Spinal cord (tissue), 10 donors: ENCODE results near the gene SGMS2. TPM values are rescaled to one million over a fixed set of nuclear protein-coding genes. Genes with fewer than 3 reads are reported as not detected.

ENCODE experiments used
- DNase-seq, 6 donors: peaks; one replicate each; pipeline versions ENCODE4 v3.0.0 to v3.0.0-alpha.2; 2013 to 2015; ENCODE audit warnings: low spot score in 6 of 6, low read depth in 4 of 6
- H3K27ac ChIP-seq: one replicate; pipeline ENCODE4 v1.5.1; 2013; ENCODE audit warnings: low read depth, low read length, control low read depth
- H3K27me3 ChIP-seq: one replicate; pipeline ENCODE4 v1.6.1; 2013; ENCODE audit warnings: low read length; ENCODE audit not compliant: control insufficient read depth, insufficient read depth
- H3K36me3 ChIP-seq: one replicate; pipeline ENCODE4 v1.6.1; 2013; ENCODE audit warnings: low read length; ENCODE audit not compliant: control insufficient read depth, insufficient read depth
- H3K4me1 ChIP-seq: one replicate; pipeline ENCODE4 v1.6.1; 2013; ENCODE audit warnings: low read length; ENCODE audit not compliant: control insufficient read depth, insufficient read depth
- H3K4me3 ChIP-seq: one replicate; pipeline ENCODE4 v1.5.1; 2013; ENCODE audit warnings: low read depth, low read length, control low read depth
- H3K9me3 ChIP-seq: one replicate; pipeline ENCODE4 v1.6.1; 2013; ENCODE audit warnings: low read length; ENCODE audit not compliant: control insufficient read depth, insufficient read depth
- WGBS: methylation state at CpG from one replicate; pipeline ENCODE4 v1.1.5; 2013; ENCODE audit warnings: missing lambda C conversion rate; ENCODE audit not compliant: insufficient coverage; 5-methylcytosine and 5-hydroxymethylcytosine counted together
- polyA plus RNA-seq, 2 donors: library from polyadenylated mRNA; unstranded; fragments of 120-200 nt; gene quantifications; one replicate each; pipeline ENCODE4 v1.2.1, GENCODE V29; 2013; ENCODE audit not compliant: insufficient read length in 2 of 2
- total RNA-seq, 2 donors: library from RNA; depleted of rRNA in 1 of 2; stranded (reverse); fragments of 120-200 nt in 1 of 2; fragments of >200 nt in 1 of 2; gene quantifications; one replicate each; pipeline versions ENCODE4 v1.2.3 to v1.2.4, GENCODE V29; 2013 to 2014
- donor health status: healthy.

The SGMS2 gene
- total and polyA plus RNA-seq, 4 donors, result 2.0 to 16.9 (median 9.1) TPM

GRCh38 chr4:107888237-107888636 lies 63.5 kb downstream of the SGMS2 start:
- H3K36me3 ChIP-seq, result no peaks in the 10 kb centered on the region
- no peaks in the 10 kb centered on the region for H3K27me3 ChIP-seq
- no peak for DNase-seq
- H3K4me3 ChIP-seq, result no peak overlapping the region
- no peaks in the 10 kb centered on the region for H3K4me1 ChIP-seq
- H3K27ac ChIP-seq, result no peak overlapping the region
- peaks cover 3% of the 10 kb centered on the region for H3K9me3 ChIP-seq
- WGBS, result no CpG with 5 or more reads among the region's 2 CpGs

- H3K4me3 ChIP-seq, result no peak overlapping the region
- 80% methylated on average over 2 of the region's 2 CpGs for WGBS
- peaks cover 3% of the 10 kb centered on the region for H3K9me3 ChIP-seq
- DNase-seq, result no peak
- no peaks in the 10 kb centered on the region for H3K36me3 ChIP-seq
- no peaks in the 10 kb centered on the region for H3K27me3 ChIP-seq
- H3K4me1 ChIP-seq, result no peaks in the 10 kb centered on the region
- no peak overlapping the region for H3K27ac ChIP-seq
Measured at GRCh38 chr4:107890779-107891178, 66.0 kb downstream of the SGMS2 start.

GRCh38 chr4:107891299-107891698 lies 66.6 kb downstream of the SGMS2 start:
- DNase-seq, result no peak
- no peaks in the 10 kb centered on the region for H3K36me3 ChIP-seq
- no peaks in the 10 kb centered on the region for H3K4me1 ChIP-seq
- no peak overlapping the region for H3K4me3 ChIP-seq
- peaks cover 3% of the 10 kb centered on the region for H3K9me3 ChIP-seq
- H3K27ac ChIP-seq, result no peak overlapping the region
- no peaks in the 10 kb centered on the region for H3K27me3 ChIP-seq

GRCh38 chr4:107893171-107894137 lies 68.7 kb downstream of the SGMS2 start:
- H3K4me1 ChIP-seq, result no peaks in the 10 kb centered on the region
- H3K9me3 ChIP-seq, result no peaks in the 10 kb centered on the region
- H3K36me3 ChIP-seq, result no peaks in the 10 kb centered on the region
- DNase-seq, result no peak
- WGBS, result no CpG with 5 or more reads among the region's 4 CpGs
- H3K4me3 ChIP-seq, result no peak overlapping the region
- H3K27me3 ChIP-seq, result no peaks in the 10 kb centered on the region
- no peak overlapping the region for H3K27ac ChIP-seq

- Histone ChIP-seq H3K4me3 (no peak overlapping the region), H3K27ac (no peak overlapping the region), H3K4me1 (no peaks in the 10 kb centered on the region), H3K36me3 (no peaks in the 10 kb centered on the region), H3K27me3 (no peaks in the 10 kb centered on the region), H3K9me3 (no peaks in the 10 kb centered on the region)
- DNase-seq, result no peak
- 67% methylated on average over 5 of the region's 6 CpGs for WGBS
Measured at GRCh38 chr4:107894138-107894603, 69.4 kb downstream of the SGMS2 start.

- Histone ChIP-seq H3K36me3 (no peaks in the 10 kb centered on the region), H3K27me3 (no peaks in the 10 kb centered on the region), H3K9me3 (no peaks in the 10 kb centered on the region), H3K4me3 (no peak overlapping the region), H3K27ac (no peak overlapping the region), H3K4me1 (no peaks in the 10 kb centered on the region)
- 80% methylated on average over 1 of the region's 2 CpGs for WGBS
- no peak for DNase-seq
Measured at GRCh38 chr4:107896158-107896645, 71.5 kb downstream of the SGMS2 start.

GRCh38 chr4:107896646-107897045 lies 71.9 kb downstream of the SGMS2 start:
- no peaks in the 10 kb centered on the region for H3K27me3 ChIP-seq
- WGBS, result no CpG with 5 or more reads among the region's 1 CpG
- no peaks in the 10 kb centered on the region for H3K4me1 ChIP-seq
- H3K9me3 ChIP-seq, result no peaks in the 10 kb centered on the region
- no peak for DNase-seq
- no peaks in the 10 kb centered on the region for H3K36me3 ChIP-seq
- H3K27ac ChIP-seq, result no peak overlapping the region
- H3K4me3 ChIP-seq, result no peak overlapping the region

- Histone ChIP-seq H3K36me3 (no peaks in the 10 kb centered on the region), H3K27ac (no peak overlapping the region), H3K4me1 (no peaks in the 10 kb centered on the region), H3K4me3 (no peak overlapping the region), H3K27me3 (no peaks in the 10 kb centered on the region), H3K9me3 (no peaks in the 10 kb centered on the region)
- DNase-seq, result peak in 1 of 6 donors; percentile 38
Measured at GRCh38 chr4:107897823-107898222, 73.1 kb downstream of the SGMS2 start.

- 91% methylated on average over 4 of the region's 4 CpGs for WGBS
- Histone ChIP-seq H3K4me3 (no peak overlapping the region), H3K4me1 (no peaks in the 10 kb centered on the region), H3K9me3 (no peaks in the 10 kb centered on the region), H3K27ac (no peak overlapping the region), H3K36me3 (no peaks in the 10 kb centered on the region), H3K27me3 (no peaks in the 10 kb centered on the region)
- no peak for DNase-seq
Measured at GRCh38 chr4:107900067-107900466, 75.3 kb downstream of the SGMS2 start.

- no CpG with 5 or more reads among the region's 3 CpGs for WGBS
- no peaks in the 10 kb centered on the region for H3K27me3 ChIP-seq
- no peaks in the 10 kb centered on the region for H3K9me3 ChIP-seq
- no peak for DNase-seq
- H3K4me3 ChIP-seq, result no peak overlapping the region
- no peaks in the 10 kb centered on the region for H3K36me3 ChIP-seq
- H3K27ac ChIP-seq, result no peak overlapping the region
- no peaks in the 10 kb centered on the region for H3K4me1 ChIP-seq
Measured at GRCh38 chr4:107900508-107900907, 75.8 kb downstream of the SGMS2 start.
